GM18519 (cell line): ENCODE data around the gene DDX50.
"Not testable (repeated sequence)": the region's sequence is repeated elsewhere in the genome, so short reads cannot be mapped to it uniquely, and the experiment has no call there.

Source experiments
- ATAC-seq: cut with Tn5 transposase; IDR thresholded peaks from one replicate; pipeline ENCODE4 v1.9.1; 2021; ENCODE audit warnings: mild to moderate bottlenecking, moderate library complexity; ENCODE audit not compliant: unreplicated experiment, low FRiP score

DDX50 gene

GRCh38 chr10:68975936-68976473 lies 74.9 kb downstream of the DDX50 start:
- not testable (repeated sequence) for ATAC-seq

GRCh38 chr10:68979738-68980137 lies 78.6 kb downstream of the DDX50 start:
- not testable (repeated sequence) for ATAC-seq

GRCh38 chr10:68981074-68981473 lies 80.0 kb downstream of the DDX50 start:
- no peak for ATAC-seq

GRCh38 chr10:68982389-68982788 lies 81.3 kb downstream of the DDX50 start:
- no peak for ATAC-seq

GRCh38 chr10:68987611-68988010 lies 86.5 kb downstream of the DDX50 start:
- ATAC-seq, result no peak

- peak; percentile 53 for ATAC-seq
Observed at GRCh38 chr10:68988530-68989316, 87.6 kb downstream of the DDX50 start, which contains the start of gene KIFBP. Gene KIFBP, plus strand, starts transcription at chr10:68988803. Its CDS starts 30 bp downstream, at chr10:68988833.

- no peak for ATAC-seq
Observed at GRCh38 chr10:68989317-68989990, 88.3 kb downstream of the DDX50 start.

GRCh38 chr10:68992636-68993440 lies 91.7 kb downstream of the DDX50 start:
- ATAC-seq, result no peak
